ENCODE measurements around the gene MAMSTR. TPM values are rescaled to one million over a fixed set of nuclear protein-coding genes. Genes with fewer than 3 reads are reported as not detected.

MAMSTR gene
- total and polyA plus RNA-seq, 10 of the 15 experiments (the other 5 are each of a cell fraction or from before 2014, with no cell fraction given), result 0.04 to 0.73 (median 0.31) TPM; not detected in 1

DNA sequence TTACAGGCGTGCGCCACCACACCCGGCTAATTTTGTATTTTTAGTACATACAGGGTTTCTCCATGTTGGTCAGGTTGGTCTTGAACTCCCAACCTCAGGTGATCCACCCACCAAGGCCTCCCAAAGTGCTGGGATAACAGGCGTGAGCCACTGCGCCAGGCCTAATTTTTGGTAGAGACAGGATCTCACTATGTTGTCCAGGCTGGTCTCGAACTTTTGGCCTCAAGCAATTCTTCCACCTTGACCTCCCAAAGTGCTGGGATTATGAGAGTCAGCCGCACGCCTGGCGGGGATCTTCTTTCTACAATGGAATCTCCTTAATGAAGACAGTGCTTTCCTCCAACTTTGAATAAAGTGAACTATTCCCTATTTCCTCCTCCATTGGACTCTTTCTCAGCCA lies 15.1 kb upstream of the MAMSTR start:
- DNase-seq (ENCODE audit: low read depth, low spot score) (no peak), ATAC-seq (no peak), FAIRE-seq (no peak)
- ChIA-PET POLR2A (no interaction called here), CTCF (interaction anchor here (0.9 kb wide), 1 partner anchor 108 kb away, joined by 4 read pairs; no protein-coding TSS in a partner anchor), RAD21 (ENCODE audit: unreplicated experiment) (no interaction called here), SMC1A (ENCODE audit: uncharacterized antibody, unreplicated experiment) (no interaction called here)
- Histone ChIP-seq H3K4me2 (ENCODE audit: control insufficient read depth, insufficient read depth) (no peak overlapping the region), H3K79me2 (ENCODE audit: control insufficient read depth, insufficient read depth, low read length) (no peaks in the 10 kb centered on the region), H3K36me3 (ENCODE audit: control insufficient read depth in 2 of 2, insufficient read depth in 2 of 2, low read length in 1 of 2) (no peaks in the 10 kb centered on the region), H3K9ac (ENCODE audit: control insufficient read depth, insufficient read depth, low read length) (no peak overlapping the region), H3K9me3 (replicated peaks; ENCODE audit: control insufficient read depth, insufficient read depth, low read length) (no peaks in the 10 kb centered on the region; the same call in 2 of the 3 replicates), H4K20me1 (ENCODE audit: control insufficient read depth, insufficient read depth) (no peaks in the 10 kb centered on the region), H2AFZ (ENCODE audit: control insufficient read depth, low read depth, low read length) (no peak overlapping the region), H3K4me3 (no peak overlapping the region), H3K27ac (ENCODE audit: control insufficient read depth, insufficient read depth) (no peak overlapping the region), H3K4me1 (ENCODE audit: control insufficient read depth, insufficient read depth, low read length) (peaks cover 5% of the 10 kb centered on the region), H3K27me3 (replicated peaks in 1 of 2; ENCODE audit: control insufficient read depth in 2 of 2, insufficient read depth in 2 of 2, low read length in 1 of 2) (no peaks in the 10 kb centered on the region; a peak in 1 of 4 replicates)
- 74% methylated on average over 9 of the region's 9 CpGs for WGBS (ENCODE audit: insufficient coverage, insufficient replicate concordance, low lambda C conversion rate, missing lambda C conversion rate)
- no TSS peak for BruUV-seq (replicated peaks)
- intact Hi-C loops (cut with micrococcal nuclease; ENCODE audit: unreplicated experiment) (no loop called here), in situ Hi-C loops (cut with MboI) (no loop called here)
- TF ChIP-seq CBFB (IDR thresholded peaks at IDR 0.05; ENCODE audit: low read depth), result no peak
- TF ChIP-seq BRCA1 (IDR thresholded peaks at IDR 0.05; ENCODE audit: low read depth, low read length), result no peak
- TF ChIP-seq RELA (IDR thresholded peaks at IDR 0.05; ENCODE audit: borderline replicate concordance, partially characterized antibody), result no peak

DNA sequence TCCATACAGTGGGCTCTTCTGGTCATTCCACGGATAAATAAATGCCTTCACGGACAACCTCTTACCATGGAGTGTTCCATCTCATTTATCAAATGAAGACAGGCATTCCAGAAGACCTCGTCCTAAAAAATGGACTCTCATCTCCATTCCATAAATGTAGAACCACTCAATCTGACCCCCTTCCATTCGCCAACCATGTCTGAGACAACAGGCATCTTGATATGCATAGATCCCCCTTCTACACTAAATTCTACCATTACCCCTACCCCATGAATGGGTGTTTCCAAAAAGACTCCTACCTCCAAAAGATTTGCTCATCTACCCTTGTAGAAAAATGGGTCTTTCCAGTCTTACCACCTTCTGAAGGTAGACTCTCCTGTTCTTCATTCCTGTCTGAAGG lies 11.9 kb upstream of the MAMSTR start:
- no peak overlapping the region for H3K4me3 ChIP-seq
- no peak overlapping the region for H3K27ac ChIP-seq (ENCODE audit: control insufficient read depth, insufficient read depth)
- ATAC-seq (no peak), FAIRE-seq (no peak), DNase-seq (ENCODE audit: low read depth, low spot score) (no peak)
- WGBS (ENCODE audit: insufficient coverage, insufficient replicate concordance, low lambda C conversion rate, missing lambda C conversion rate), result 20% methylated on average over 4 of the region's 4 CpGs
- BruUV-seq (replicated peaks), result no TSS peak
- no peak overlapping the region for H3K9ac ChIP-seq (ENCODE audit: control insufficient read depth, insufficient read depth, low read length)
- ChIA-PET CTCF (no interaction called here), SMC1A (ENCODE audit: uncharacterized antibody, unreplicated experiment) (no interaction called here), RAD21 (ENCODE audit: unreplicated experiment) (no interaction called here), POLR2A (no interaction called here)
- no peak overlapping the region for H2AFZ ChIP-seq (ENCODE audit: control insufficient read depth, low read depth, low read length)
- no peak overlapping the region for H3K4me2 ChIP-seq (ENCODE audit: control insufficient read depth, insufficient read depth)
- H3K36me3 ChIP-seq (ENCODE audit: control insufficient read depth in 2 of 2, insufficient read depth in 2 of 2, low read length in 1 of 2), result no peaks in the 10 kb centered on the region
- intact Hi-C loops (cut with micrococcal nuclease; ENCODE audit: unreplicated experiment), result no loop called here
- no peaks in the 10 kb centered on the region; the same call in 1 of the 2 replicates for H3K4me1 ChIP-seq (ENCODE audit: control insufficient read depth, insufficient read depth, low read length)
- H4K20me1 ChIP-seq (ENCODE audit: control insufficient read depth, insufficient read depth), result no peaks in the 10 kb centered on the region
- H3K79me2 ChIP-seq (ENCODE audit: control insufficient read depth, insufficient read depth, low read length), result no peaks in the 10 kb centered on the region
- in situ Hi-C loops (cut with MboI), result no loop called here
- H3K9me3 ChIP-seq (replicated peaks; ENCODE audit: control insufficient read depth, insufficient read depth, low read length), result peaks cover 6% of the 10 kb centered on the region; the same call in 2 of the 3 replicates
- no peaks in the 10 kb centered on the region for H3K27me3 ChIP-seq (replicated peaks in 1 of 2; ENCODE audit: control insufficient read depth in 2 of 2, insufficient read depth in 2 of 2, low read length in 1 of 2)
- TF ChIP-seq, protein P1, sequence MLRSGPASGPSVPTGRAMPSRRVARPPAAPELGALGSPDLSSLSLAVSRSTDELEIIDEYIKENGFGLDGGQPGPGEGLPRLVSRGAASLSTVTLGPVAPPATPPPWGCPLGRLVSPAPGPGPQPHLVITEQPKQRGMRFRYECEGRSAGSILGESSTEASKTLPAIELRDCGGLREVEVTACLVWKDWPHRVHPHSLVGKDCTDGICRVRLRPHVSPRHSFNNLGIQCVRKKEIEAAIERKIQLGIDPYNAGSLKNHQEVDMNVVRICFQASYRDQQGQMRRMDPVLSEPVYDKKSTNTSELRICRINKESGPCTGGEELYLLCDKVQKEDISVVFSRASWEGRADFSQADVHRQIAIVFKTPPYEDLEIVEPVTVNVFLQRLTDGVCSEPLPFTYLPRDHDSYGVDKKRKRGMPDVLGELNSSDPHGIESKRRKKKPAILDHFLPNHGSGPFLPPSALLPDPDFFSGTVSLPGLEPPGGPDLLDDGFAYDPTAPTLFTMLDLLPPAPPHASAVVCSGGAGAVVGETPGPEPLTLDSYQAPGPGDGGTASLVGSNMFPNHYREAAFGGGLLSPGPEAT (IDR thresholded peaks at IDR 0.05; ENCODE audit: low read depth), result no peak
- TF ChIP-seq TBL1XR1 (IDR thresholded peaks at IDR 0.05; ENCODE audit: low read depth, low read length) (no peak), IKZF2 (IDR thresholded peaks at IDR 0.05) (no peak), ZZZ3 (IDR thresholded peaks at IDR 0.05; ENCODE audit: control insufficient read depth, insufficient read length, low read depth) (no peak), SIN3A (IDR thresholded peaks at IDR 0.05; ENCODE audit: low read depth, low read length) (no peak), HCFC1 (IDR thresholded peaks at IDR 0.05; ENCODE audit: low read length) (no peak), BRCA1 (IDR thresholded peaks at IDR 0.05; ENCODE audit: low read depth, low read length) (no peak), TCF7 (IDR thresholded peaks at IDR 0.05; ENCODE audit: borderline replicate concordance) (no peak), TAF1 (IDR thresholded peaks at IDR 0.05; ENCODE audit: borderline replicate concordance, low read depth, low read length) (no peak)
- TF ChIP-seq, protein P2, sequence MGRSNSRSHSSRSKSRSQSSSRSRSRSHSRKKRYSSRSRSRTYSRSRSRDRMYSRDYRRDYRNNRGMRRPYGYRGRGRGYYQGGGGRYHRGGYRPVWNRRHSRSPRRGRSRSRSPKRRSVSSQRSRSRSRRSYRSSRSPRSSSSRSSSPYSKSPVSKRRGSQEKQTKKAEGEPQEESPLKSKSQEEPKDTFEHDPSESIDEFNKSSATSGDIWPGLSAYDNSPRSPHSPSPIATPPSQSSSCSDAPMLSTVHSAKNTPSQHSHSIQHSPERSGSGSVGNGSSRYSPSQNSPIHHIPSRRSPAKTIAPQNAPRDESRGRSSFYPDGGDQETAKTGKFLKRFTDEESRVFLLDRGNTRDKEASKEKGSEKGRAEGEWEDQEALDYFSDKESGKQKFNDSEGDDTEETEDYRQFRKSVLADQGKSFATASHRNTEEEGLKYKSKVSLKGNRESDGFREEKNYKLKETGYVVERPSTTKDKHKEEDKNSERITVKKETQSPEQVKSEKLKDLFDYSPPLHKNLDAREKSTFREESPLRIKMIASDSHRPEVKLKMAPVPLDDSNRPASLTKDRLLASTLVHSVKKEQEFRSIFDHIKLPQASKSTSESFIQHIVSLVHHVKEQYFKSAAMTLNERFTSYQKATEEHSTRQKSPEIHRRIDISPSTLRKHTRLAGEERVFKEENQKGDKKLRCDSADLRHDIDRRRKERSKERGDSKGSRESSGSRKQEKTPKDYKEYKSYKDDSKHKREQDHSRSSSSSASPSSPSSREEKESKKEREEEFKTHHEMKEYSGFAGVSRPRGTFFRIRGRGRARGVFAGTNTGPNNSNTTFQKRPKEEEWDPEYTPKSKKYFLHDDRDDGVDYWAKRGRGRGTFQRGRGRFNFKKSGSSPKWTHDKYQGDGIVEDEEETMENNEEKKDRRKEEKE (IDR thresholded peaks at IDR 0.05), result no peak
- TF ChIP-seq, protein P3, sequence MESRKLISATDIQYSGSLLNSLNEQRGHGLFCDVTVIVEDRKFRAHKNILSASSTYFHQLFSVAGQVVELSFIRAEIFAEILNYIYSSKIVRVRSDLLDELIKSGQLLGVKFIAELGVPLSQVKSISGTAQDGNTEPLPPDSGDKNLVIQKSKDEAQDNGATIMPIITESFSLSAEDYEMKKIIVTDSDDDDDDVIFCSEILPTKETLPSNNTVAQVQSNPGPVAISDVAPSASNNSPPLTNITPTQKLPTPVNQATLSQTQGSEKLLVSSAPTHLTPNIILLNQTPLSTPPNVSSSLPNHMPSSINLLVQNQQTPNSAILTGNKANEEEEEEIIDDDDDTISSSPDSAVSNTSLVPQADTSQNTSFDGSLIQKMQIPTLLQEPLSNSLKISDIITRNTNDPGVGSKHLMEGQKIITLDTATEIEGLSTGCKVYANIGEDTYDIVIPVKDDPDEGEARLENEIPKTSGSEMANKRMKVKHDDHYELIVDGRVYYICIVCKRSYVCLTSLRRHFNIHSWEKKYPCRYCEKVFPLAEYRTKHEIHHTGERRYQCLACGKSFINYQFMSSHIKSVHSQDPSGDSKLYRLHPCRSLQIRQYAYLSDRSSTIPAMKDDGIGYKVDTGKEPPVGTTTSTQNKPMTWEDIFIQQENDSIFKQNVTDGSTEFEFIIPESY (IDR thresholded peaks at IDR 0.05), result no peak
